GM12878 (cell line): ENCODE measurements around the gene NDRG4. TPM values are rescaled to one million over a fixed set of nuclear protein-coding genes. Genes with fewer than 3 reads are reported as not detected.

ENCODE experiments used
- ATAC-seq: fragments of 200-7000 bp; cut with Tn5 transposase; 3 replicates; pipeline ENCODE4 v1.9.1; 2020; ENCODE audit warnings: mild to moderate bottlenecking, moderate library complexity
- BruUV-seq: library from RNA; stranded (reverse); fragments of 400-500 nt; replicated peaks from 2 replicates; lab custom pipeline; 2021; lab: Mats Ljungman, UMichigan
- CTCF ChIA-PET: fragments of 300-600 bp; sonication (Branson Sonifier 250); formaldehyde crosslinking; extraction: SDS; loops from one replicate; lab custom pipeline; 2021; ENCODE audit warnings: inconsistent platforms; lab: Yijun Ruan, JAX
- POLR2A ChIA-PET: fragments of 350-600 bp; formaldehyde crosslinking; extraction: SDS; loops from one replicate; lab custom pipeline; 2021; ENCODE audit warnings: inconsistent platforms; lab: Charles Lee
- RAD21 ChIA-PET: fragments of 300-600 bp; sonication (Branson Sonifier 250); formaldehyde crosslinking; loops from one replicate; lab custom pipeline; 2023; ENCODE audit warnings: antibody characterized with exemption; ENCODE audit not compliant: unreplicated experiment; lab: Charles Lee
- SMC1A ChIA-PET: fragments of 300-600 bp; sonication (Branson Sonifier 250); formaldehyde crosslinking; loops from one replicate; lab custom pipeline; 2023; ENCODE audit not compliant: unreplicated experiment, uncharacterized antibody; lab: Charles Lee
- DNase-seq: peaks from one replicate; pipeline ENCODE4 v3.0.0-alpha.2; 2011; ENCODE audit warnings: low read depth, low spot score
- FAIRE-seq: peaks from 3 replicates; lab custom pipeline; 2011; peaks lifted over from hg19 to GRCh38; lab: Jason Lieb, UNC
- H2AFZ ChIP-seq: 2 replicates; pipeline ENCODE4 v1.6.0; 2011; ENCODE audit warnings: low read depth, low read length, control low read depth; ENCODE audit not compliant: control insufficient read depth
- H3K27ac ChIP-seq: 2 replicates; pipeline ENCODE4 v1.5.1; 2011; ENCODE audit warnings: control low read depth; ENCODE audit not compliant: control insufficient read depth, insufficient read depth
- H3K27me3 ChIP-seq, 2 experiments: replicated peaks in 1 of 2; 2 replicates each; pipeline versions ENCODE4 v1.6.0 to v1.6.1; 2011; ENCODE audit warnings: low read length in 1 of 2; ENCODE audit not compliant: control insufficient read depth in 2 of 2, insufficient read depth in 2 of 2
- H3K36me3 ChIP-seq, 2 experiments: 2 replicates each; pipeline ENCODE4 v1.5.1; 2011; ENCODE audit warnings: low read length in 1 of 2; ENCODE audit not compliant: control insufficient read depth in 2 of 2, insufficient read depth in 2 of 2
- H3K4me1 ChIP-seq: 2 replicates; pipeline ENCODE4 v1.6.1; 2011; ENCODE audit warnings: mild to moderate bottlenecking, low read length, moderate library complexity, mixed read lengths; ENCODE audit not compliant: control insufficient read depth, insufficient read depth
- H3K4me2 ChIP-seq: 2 replicates; pipeline ENCODE4 v1.6.0; 2011; ENCODE audit warnings: control low read depth; ENCODE audit not compliant: control insufficient read depth, insufficient read depth
- H3K4me3 ChIP-seq: fragments of 200-600 bp; sonication (generic); 2 replicates; pipeline ENCODE4 v1.5.1; 2016
- H3K79me2 ChIP-seq: 2 replicates; pipeline ENCODE4 v1.6.0; 2011; ENCODE audit warnings: low read length; ENCODE audit not compliant: control insufficient read depth, insufficient read depth
- H3K9ac ChIP-seq: 2 replicates; pipeline ENCODE4 v1.8.0; 2011; ENCODE audit warnings: low read length, control low read depth, mixed read lengths; ENCODE audit not compliant: control insufficient read depth, insufficient read depth
- H3K9me3 ChIP-seq: replicated peaks from 3 replicates; pipeline ENCODE4 v1.5.1; 2011; ENCODE audit warnings: mild to moderate bottlenecking, low read length; ENCODE audit not compliant: control insufficient read depth, insufficient read depth
- H4K20me1 ChIP-seq: 2 replicates; pipeline ENCODE4 v1.6.0; 2011; ENCODE audit not compliant: control insufficient read depth, insufficient read depth
- CBFB ChIP-seq: IDR thresholded peaks from 2 replicates; pipeline ENCODE4 v1.6.1; 2016; ENCODE audit warnings: antibody characterized with exemption, low read depth
- CTCF ChIP-seq, 3 experiments: IDR thresholded peaks in 2 of 3; conservative IDR thresholded peaks in 1 of 3; 2 replicates each; pipeline ENCODE4 v1.5.1; 2011; ENCODE audit warnings: low read depth in 3 of 3, low read length in 3 of 3, mild to moderate bottlenecking in 3 of 3, control low read depth in 2 of 3, moderate library complexity in 2 of 3, inconsistent platforms in 1 of 3, mixed read lengths in 1 of 3; ENCODE audit not compliant: control insufficient read depth in 2 of 3, insufficient read depth in 1 of 3; ENCODE audit errors: extremely low read depth in 1 of 3
- E2F4 ChIP-seq: IDR thresholded peaks from 2 replicates; pipeline ENCODE4 v1.6.1; 2012; ENCODE audit warnings: low read depth, low read length, improper control_type of control experiment
- MTA3 ChIP-seq: IDR thresholded peaks from 2 replicates; pipeline ENCODE4 v1.6.1; 2012; ENCODE audit warnings: low read length, inconsistent platforms, borderline replicate concordance
- NR2C1 ChIP-seq: fragments of 450-650 bp; IDR thresholded peaks from 2 replicates; pipeline ENCODE4 v1.6.1; 2017; ENCODE audit warnings: antibody characterized with exemption, mild to moderate bottlenecking, moderate library complexity
- NR2F1 ChIP-seq: fragments of 450-650 bp; conservative IDR thresholded peaks from 2 replicates; pipeline ENCODE4 v1.6.1; 2017; ENCODE audit warnings: mild to moderate bottlenecking
- SUZ12 ChIP-seq: fragments of 200-600 bp; sonication (generic); IDR thresholded peaks from one replicate; pipeline ENCODE4 v1.6.1; 2018; ENCODE audit warnings: antibody characterized with exemption, mild to moderate bottlenecking; ENCODE audit not compliant: unreplicated experiment
- ZBED1 ChIP-seq: IDR thresholded peaks from 2 replicates; pipeline ENCODE4 v1.6.1; 2016; ENCODE audit warnings: borderline replicate concordance
- whole genome bisulfite sequencing: methylation state at CpG from one replicate; pipeline ENCODE4 v1.1.6; 2016; ENCODE audit warnings: low lambda C conversion rate; ENCODE audit not compliant: insufficient replicate concordance, insufficient coverage; ENCODE audit errors: missing lambda C conversion rate; 5-methylcytosine and 5-hydroxymethylcytosine counted together
- in situ Hi-C: fragments of 300-500 bp; cut with MboI; formaldehyde crosslinking; loops from 9 replicates; pipeline ENCODE4 v1.14.3; 2018; ENCODE audit warnings: mixed read lengths
- intact Hi-C: fragments of 100-400 bp; cut with micrococcal nuclease; formaldehyde crosslinking; loops from one replicate; pipeline ENCODE4 v1.14.2; 2022; ENCODE audit not compliant: unreplicated experiment
- polyA plus RNA-seq, 11 experiments: library from polyadenylated mRNA; depleted of rRNA in 4 of 11; unstranded in 6 of 11; stranded (reverse) in 5 of 11; fragments of >200 nt; fragmentation: Nextera tagmentation in 4 of 11; fragmentation: Illumina TruSeq in 1 of 11; extraction: Ambion mirVana in 4 of 11; extraction: Trizol in 1 of 11; gene quantifications; 1 replicate in 1 of 11; 2 replicates in 10 of 11; pipeline versions ENCODE4 v1.2.1 to v1.2.3, GENCODE V29; 2011 to 2016; ENCODE audit warnings: inconsistent platforms in 2 of 11, missing spikeins in 2 of 11, low read depth in 1 of 11
- total RNA-seq, 4 experiments: library from RNA; depleted of rRNA in 3 of 4; stranded (reverse); fragments of >200 nt in 3 of 4; fragmentation: Illumina TruSeq in 1 of 4; extraction: Trizol in 1 of 4; gene quantifications; 2 replicates each; pipeline versions ENCODE4 v1.2.1 to v1.2.3, GENCODE V29; 2013 to 2021

NDRG4 gene
- total and polyA plus RNA-seq, 10 of the 15 experiments (the other 5 are each of a cell fraction or from before 2014, with no cell fraction given): 0.33 to 3.8 (median 2.5) TPM

GRCh38 chr16:58497935-58498334 lies 2.0 kb upstream of the NDRG4 start:
- TF ChIP-seq MTA3: no peak
- TF ChIP-seq NR2C1: 0 out of 2 replicates have a peak, but pooled peaks have one; percentile 33
- no peak for TF ChIP-seq ZBED1
- TF ChIP-seq E2F4: no peak
- peak; percentile 70 for TF ChIP-seq NR2F1
- TF ChIP-seq CTCF (IDR thresholded peaks at IDR 0.05 in 2 of 3, conservative IDR thresholded peaks at IDR 0.05 in 1 of 3; ENCODE audit: control insufficient read depth in 2 of 3, extremely low read depth in 1 of 3, insufficient read depth in 1 of 3, low read depth in 3 of 3, low read length in 3 of 3): no peak
- TF ChIP-seq CBFB: no peak
- no peak for TF ChIP-seq SUZ12
- ChIA-PET RAD21 (interaction anchor here (0.6 kb wide), 2 partner anchors 10 to 925 kb away, joined by 3 read pairs; no protein-coding TSS in a partner anchor), CTCF (no interaction called here), POLR2A (no interaction called here), SMC1A (interaction anchor here (0.6 kb wide), 1 partner anchor 160 kb away, joined by 3 read pairs; no protein-coding TSS in a partner anchor)
- H3K36me3 ChIP-seq: no peaks in the 10 kb centered on the region
- in situ Hi-C loops: no loop called here
- H3K9ac ChIP-seq: no peak overlapping the region
- intact Hi-C loops: loop anchor here (5.0 kb wide), 2 partner anchors 164 to 259 kb away; no protein-coding TSS in a partner anchor
- WGBS: 33% methylated on average over 5 of the region's 5 CpGs
- no peak overlapping the region for H3K4me2 ChIP-seq
- no TSS peak for BruUV-seq
- DNase-seq: no peak
- no peaks in the 10 kb centered on the region for H3K79me2 ChIP-seq
- peaks cover 21% of the 10 kb centered on the region for H3K4me1 ChIP-seq
- H3K27me3 ChIP-seq: peaks cover 0 to 5% of the 10 kb centered on the region in 2 experiments; a peak in 1 of 4 replicates
- H3K4me3 ChIP-seq: no peak overlapping the region
- H4K20me1 ChIP-seq: no peaks in the 10 kb centered on the region
- no peak overlapping the region for H3K27ac ChIP-seq
- H2AFZ ChIP-seq: no peak overlapping the region
- H3K9me3 ChIP-seq: no peaks in the 10 kb centered on the region
- FAIRE-seq: no peak
- no peak for ATAC-seq
